GM12864 (cell line): ENCODE measurements around the gene MAGOHB.

Experiments used
- DNase-seq: peaks from one replicate; pipeline ENCODE4 v3.0.0-alpha.2; 2011; ENCODE audit warnings: low read depth
- H3K4me3 ChIP-seq: 2 replicates; pipeline ENCODE4 v1.5.1; 2011; ENCODE audit warnings: mild to moderate bottlenecking, low read depth, low read length, control low read depth
- CTCF ChIP-seq: IDR thresholded peaks from 2 replicates; pipeline ENCODE4 v1.5.1; 2011; ENCODE audit warnings: low read depth, mild to moderate bottlenecking, moderate library complexity, low read length, control low read depth, inconsistent platforms; ENCODE audit errors: missing control alignments

MAGOHB gene

GRCh38 chr12:10624605-10625004, 11.2 kb upstream of the MAGOHB start:
- no peak for DNase-seq
- TF ChIP-seq CTCF: no peak
- no peak overlapping the region for H3K4me3 ChIP-seq

- no peak overlapping the region for H3K4me3 ChIP-seq
- no peak for DNase-seq
- no peak for TF ChIP-seq CTCF
These were observed 9.7 kb upstream of the MAGOHB start for GRCh38 chr12:10623131-10623530.

GRCh38 chr12:10621278-10621677, 7.9 kb upstream of the MAGOHB start:
- no peak for TF ChIP-seq CTCF
- H3K4me3 ChIP-seq: no peak overlapping the region
- no peak for DNase-seq

- TF ChIP-seq CTCF: no peak
- DNase-seq: no peak
These were observed 6.8 kb upstream of the MAGOHB start for GRCh38 chr12:10620078-10620779.

GRCh38 chr12:10618338-10618987, 5.1 kb upstream of the MAGOHB start:
- no peak for DNase-seq
- TF ChIP-seq CTCF: no peak
- H3K4me3 ChIP-seq: no peak overlapping the region

More at GRCh38 chr12:10620078-10620779, 6.8 kb upstream of the MAGOHB start:
- no peak overlapping the region for H3K4me3 ChIP-seq

- no peak for DNase-seq
These were observed 4.5 kb upstream of the MAGOHB start for GRCh38 chr12:10617863-10618262.

More at GRCh38 chr12:10617863-10618262, 4.5 kb upstream of the MAGOHB start:
- H3K4me3 ChIP-seq: no peak overlapping the region
- TF ChIP-seq CTCF: no peak
